ENCODE results near the gene PIGR. TPM values are rescaled to one million over a fixed set of nuclear protein-coding genes. Genes with fewer than 3 reads are reported as not detected.

Gene PIGR
- total RNA-seq, 1 experiment from 2014 or later, result not detected

- ChIA-PET POLR2A (ENCODE audit: unreplicated experiment) (interaction anchor here (0.6 to 1.0 kb wide), 2 partner anchors 11 to 263 kb away, joined by 3 to 6 read pairs; partner anchors contain the start of gene DYRK3), CTCF (interaction anchor here (0.9 kb wide), 1 partner anchor 11 kb away, joined by 3 read pairs; no protein-coding TSS in a partner anchor)
- ATAC-seq, result peak; percentile 71
- Histone ChIP-seq H3F3A (ENCODE audit: low read length, unreplicated experiment) (no peaks in the 10 kb centered on the region), H3K36me3 (ENCODE audit: low read depth, low read length) (no peaks in the 10 kb centered on the region), H3K9me3 (ENCODE audit: low read length) (no peaks in the 10 kb centered on the region), H3K4me3 (ENCODE audit: low read length) (no peak overlapping the region), H3K27me3 (ENCODE audit: low read length) (no peaks in the 10 kb centered on the region), H3K4me2 (ENCODE audit: low read length) (peak overlapping the region; percentile 49), H3K9me2 (replicated peaks; ENCODE audit: low read length) (no peaks in the 10 kb centered on the region), H4K20me1 (ENCODE audit: low read length) (no peaks in the 10 kb centered on the region), H3K4me1 (ENCODE audit: insufficient read depth, low read length) (peaks cover 51% of the 10 kb centered on the region), H2AFZ (ENCODE audit: low read length) (peak overlapping the region; percentile 21), H3K79me2 (ENCODE audit: low read length) (no peaks in the 10 kb centered on the region), H3K9ac (ENCODE audit: low read length) (peak overlapping the region; percentile 51), H3K27ac (ENCODE audit: low read length) (peak overlapping the region; percentile 73)
- DNase-seq, result peak; percentile 89
- TF ChIP-seq EZH2phosphoT487 (IDR thresholded peaks at IDR 0.05; ENCODE audit: borderline replicate concordance, low read length) (no peak), CTCF (conservative IDR thresholded peaks at IDR 0.05; ENCODE audit: low read depth, low read length) (no peak), EZH2 (IDR thresholded peaks at IDR 0.05; ENCODE audit: low read length, unreplicated experiment) (no peak)
- BruUV-seq (replicated peaks), result no TSS peak
- intact Hi-C loops (cut with micrococcal nuclease), result no loop called here
These were observed 48.0 kb downstream of the PIGR start for GRCh38 chr1:206898089-206898914.

- Histone ChIP-seq H2AFZ (ENCODE audit: low read length) (peak within 1 kb of the TSS; percentile 21), H3K9me2 (replicated peaks; ENCODE audit: low read length) (no peaks in the 10 kb centered on the region)
- no TSS peak for BruUV-seq (replicated peaks)
These were observed 49.1 kb downstream of the PIGR start, which contains the start of gene IL24 for GRCh38 chr1:206897175-206897574. IL24 (plus strand) TSS chr1:206897443; CDS start chr1:206897833, 390 bp downstream.

More at GRCh38 chr1:206897175-206897574, 49.1 kb downstream of the PIGR start, which contains the start of gene IL24:
- peaks cover 60% of the 10 kb centered on the region for H3K4me1 ChIP-seq (ENCODE audit: insufficient read depth, low read length)
- H3K4me2 ChIP-seq (ENCODE audit: low read length), result peak within 1 kb of the TSS; percentile 66
- no peaks in the 10 kb centered on the region for H3K79me2 ChIP-seq (ENCODE audit: low read length)
- no peak for TF ChIP-seq EZH2 (IDR thresholded peaks at IDR 0.05; ENCODE audit: low read length, unreplicated experiment)
- TF ChIP-seq EZH2phosphoT487 (IDR thresholded peaks at IDR 0.05; ENCODE audit: borderline replicate concordance, low read length), result no peak
- no peak for TF ChIP-seq CTCF (conservative IDR thresholded peaks at IDR 0.05; ENCODE audit: low read depth, low read length)
- H3K9ac ChIP-seq (ENCODE audit: low read length), result peak within 1 kb of the TSS; percentile 84
- intact Hi-C loops (cut with micrococcal nuclease), result no loop called here
- DNase-seq (no peak), ATAC-seq (no peak)
- POLR2A ChIA-PET (ENCODE audit: unreplicated experiment), result no interaction called here
- H3K4me3 ChIP-seq (ENCODE audit: low read length), result no peak within 1 kb of the TSS
- no peaks in the 10 kb centered on the region for H3F3A ChIP-seq (ENCODE audit: low read length, unreplicated experiment)
- H3K27ac ChIP-seq (ENCODE audit: low read length), result peak within 1 kb of the TSS; percentile 93
- no peaks in the 10 kb centered on the region for H3K36me3 ChIP-seq (ENCODE audit: low read depth, low read length)
- H3K9me3 ChIP-seq (ENCODE audit: low read length), result no peaks in the 10 kb centered on the region
- CTCF ChIA-PET, result no interaction called here
- no peaks in the 10 kb centered on the region for H4K20me1 ChIP-seq (ENCODE audit: low read length)
- H3K27me3 ChIP-seq (ENCODE audit: low read length), result no peaks in the 10 kb centered on the region

Measured in PC-3 (cell line).